Ureter (tissue), 1 donor: ENCODE data around the gene LIPC. TPM values are rescaled to one million over a fixed set of nuclear protein-coding genes. Genes with fewer than 3 reads are reported as not detected.

Experiments used
- DNase-seq: peaks from one replicate; pipeline ENCODE4 v3.0.0-alpha.2; 2020; ENCODE audit warnings: low spot score
- total RNA-seq: library from RNA; stranded (reverse); gene quantifications from one replicate; pipeline ENCODE4 v1.2.4, GENCODE V29; 2023
- donor health status: DM: yes; HTN: yes; CAD: no.

The LIPC gene
- total RNA-seq, 1 donor from 2014 or later = 10.5 TPM

DNA sequence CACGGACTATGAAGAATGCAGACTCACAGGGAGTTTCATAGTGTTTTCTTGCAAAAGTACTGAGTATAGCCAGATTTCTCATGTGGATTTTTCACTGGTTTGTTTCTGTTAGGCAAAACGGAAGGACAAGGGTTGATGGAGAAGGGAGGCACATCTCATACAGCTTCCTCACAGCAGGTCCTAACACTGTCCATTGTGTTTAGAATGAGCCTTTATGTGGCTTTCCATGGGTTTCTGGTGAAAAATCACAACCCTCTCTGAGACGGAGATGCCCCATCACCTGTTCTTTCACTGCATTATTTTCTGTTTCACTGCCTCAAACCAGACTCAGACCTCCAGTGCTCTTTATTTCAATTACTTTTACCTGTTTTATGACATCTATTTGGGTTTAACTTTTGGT, 25.0 kb upstream of the LIPC start:
- no peak for DNase-seq

- DNase-seq = no peak
These were observed 24.5 kb upstream of the LIPC start for GRCh38 chr15:58407236-58407775.

DNA sequence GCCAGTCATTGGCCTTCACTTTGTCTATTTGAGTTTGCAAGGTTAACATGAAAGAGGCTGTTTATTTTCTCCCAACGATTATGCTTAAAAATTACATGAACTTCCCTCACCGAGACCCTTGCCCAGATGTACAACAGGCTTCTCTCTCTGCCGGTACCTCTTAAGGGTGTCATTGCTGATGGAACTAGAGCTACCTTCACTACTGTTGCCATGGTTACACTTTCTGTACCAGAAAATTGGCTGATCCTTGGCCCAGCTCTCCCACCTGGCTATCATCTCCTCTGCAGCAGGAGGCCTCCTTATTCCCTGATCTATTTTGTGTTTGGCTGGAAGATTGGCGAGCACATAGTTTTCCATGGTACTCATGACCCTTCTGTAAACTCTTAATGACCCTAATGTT, 24.0 kb upstream of the LIPC start:
- no peak for DNase-seq

GRCh38 chr15:58409861-58410260, 21.9 kb upstream of the LIPC start:
- DNase-seq = no peak

- no peak for DNase-seq
These were observed 21.4 kb upstream of the LIPC start for GRCh38 chr15:58410353-58410752.

DNA sequence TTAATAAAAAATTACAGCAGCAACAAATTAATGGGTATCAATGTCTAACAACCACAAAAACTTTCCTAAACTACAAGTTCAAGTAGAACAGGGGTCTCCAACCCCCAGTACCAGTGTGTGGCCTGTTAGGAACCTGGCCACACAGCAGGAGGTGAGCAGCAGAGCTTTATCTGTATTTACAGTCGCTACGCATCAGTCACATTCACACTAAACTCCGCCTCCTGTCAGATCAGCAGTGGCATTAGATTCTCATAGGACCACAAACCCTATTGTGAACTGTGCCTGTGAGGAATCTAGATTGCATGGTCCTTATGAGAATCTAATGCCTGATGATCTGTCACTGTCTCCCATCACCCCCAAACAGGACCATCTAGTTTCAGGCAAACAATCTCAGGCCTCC, 18.5 kb upstream of the LIPC start:
- DNase-seq = no peak

GRCh38 chr15:58415636-58416035, 16.2 kb upstream of the LIPC start:
- DNase-seq = no peak

GRCh38 chr15:58416963-58417362, 14.8 kb upstream of the LIPC start:
- DNase-seq = no peak

DNA sequence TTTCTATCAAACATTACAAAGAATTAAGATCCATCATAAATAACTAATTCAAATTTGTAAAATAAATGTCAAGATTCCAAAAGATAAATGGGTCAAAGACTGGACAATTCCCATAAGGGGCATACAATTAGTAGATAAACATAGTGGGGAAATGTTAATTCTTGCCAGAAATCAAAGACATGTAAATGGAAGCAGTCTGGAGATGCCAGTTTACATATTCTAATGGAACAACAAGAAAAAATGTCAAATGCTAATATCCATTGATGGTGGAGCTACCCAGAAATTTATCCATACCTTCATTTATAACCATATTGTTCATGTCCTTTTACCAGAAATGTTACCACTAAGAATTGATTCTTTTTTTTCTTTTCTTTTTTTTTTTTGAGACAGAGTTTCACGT, 13.7 kb upstream of the LIPC start:
- no peak for DNase-seq

- no peak for DNase-seq
These were observed 11.8 kb upstream of the LIPC start for GRCh38 chr15:58419803-58420524.

DNA sequence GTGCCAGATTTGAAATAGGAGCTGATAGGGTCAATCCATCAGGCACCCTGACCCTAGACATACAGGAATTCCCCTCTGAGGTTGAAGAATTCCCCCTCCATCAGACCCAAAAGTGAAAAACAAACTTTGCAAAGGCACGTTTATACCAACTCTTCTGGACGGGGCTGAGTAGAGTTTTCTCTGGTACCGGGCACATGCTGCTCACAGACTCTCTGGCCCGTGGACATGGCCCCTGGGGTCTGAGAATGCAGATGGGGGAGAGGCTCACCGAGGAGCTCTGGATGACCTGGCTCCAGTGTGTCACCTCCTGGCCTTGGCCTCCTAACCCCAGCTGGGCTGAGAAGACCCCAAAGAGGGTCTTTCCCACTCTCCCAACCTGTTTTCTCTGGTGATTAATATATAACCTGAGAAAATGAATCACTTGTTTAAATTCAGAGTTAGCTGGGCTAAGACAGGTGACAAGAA, 11.2 kb upstream of the LIPC start:
- DNase-seq = no peak

DNA sequence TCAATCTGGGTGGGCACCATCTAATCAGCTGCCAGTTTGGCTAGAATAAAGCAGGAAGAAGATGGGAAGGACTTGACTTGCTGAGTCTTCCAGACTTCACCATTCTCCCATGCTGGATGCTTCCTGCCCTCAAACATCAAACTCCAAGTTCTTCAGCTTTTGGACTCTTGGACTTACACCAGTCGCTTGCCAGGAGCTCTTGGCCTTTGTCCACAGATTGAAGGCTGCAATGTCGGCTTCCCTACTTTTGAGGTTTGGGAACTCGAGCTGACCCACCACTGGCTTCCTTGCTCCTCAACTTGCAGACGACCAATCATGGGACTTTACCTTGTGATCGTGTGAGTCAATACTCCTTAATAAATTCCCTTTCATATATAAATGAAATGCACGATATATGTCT, 8.6 kb upstream of the LIPC start:
- no peak for DNase-seq

DNA sequence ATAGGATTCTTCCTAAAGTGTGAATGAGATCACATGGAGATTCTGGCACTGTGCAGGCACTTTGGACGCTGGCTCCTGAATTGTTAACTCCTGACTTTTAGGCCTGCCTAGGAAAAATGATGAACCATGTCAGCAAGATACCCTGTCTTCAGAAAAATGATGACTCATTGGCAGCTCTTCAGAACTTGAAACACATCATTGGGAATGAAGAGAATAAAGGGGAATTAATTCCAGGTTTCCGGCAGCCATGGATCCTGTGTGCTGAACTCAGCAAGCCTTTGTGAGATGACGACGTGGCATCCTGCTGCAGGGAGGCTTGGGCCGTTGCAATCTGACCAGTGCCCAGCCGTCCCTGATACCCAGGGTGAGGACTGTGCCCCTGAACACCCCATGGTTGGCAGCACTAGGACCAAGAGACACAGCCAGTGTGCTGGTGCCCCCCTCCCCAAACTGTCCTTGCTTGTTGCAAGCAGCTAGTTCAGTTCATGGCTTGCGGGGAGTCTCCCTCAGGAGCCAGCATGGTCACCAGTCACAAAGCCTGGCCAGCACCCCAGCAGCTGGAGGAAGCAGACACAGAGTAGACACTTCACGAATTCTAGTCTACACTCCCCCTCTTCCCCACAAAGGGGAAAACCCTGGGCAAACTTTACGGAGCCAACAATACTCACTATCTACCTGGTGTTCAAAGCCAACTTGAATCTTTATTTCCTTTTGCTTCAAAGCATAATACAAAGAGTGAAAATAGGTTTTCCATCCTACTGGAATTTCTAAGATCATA, 7.8 kb upstream of the LIPC start:
- DNase-seq = no peak

DNA sequence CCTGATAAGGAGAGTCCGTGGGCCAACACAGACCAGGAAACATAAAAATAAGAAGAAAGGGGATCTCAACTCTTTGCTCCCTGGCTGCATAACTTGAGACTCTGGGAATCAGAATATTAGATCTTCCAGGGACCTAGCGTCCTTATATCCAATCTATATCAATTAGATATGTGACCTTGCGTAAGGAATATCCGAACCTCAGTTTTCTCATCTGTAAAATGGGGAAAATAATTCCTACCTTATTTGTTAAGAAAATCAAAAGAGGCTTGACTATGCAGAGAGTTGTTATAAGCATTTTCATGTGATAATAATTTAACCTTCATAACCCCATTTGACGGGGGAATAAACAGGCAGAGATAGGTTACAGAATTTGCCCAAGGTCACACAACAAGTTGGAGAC, 7.1 kb upstream of the LIPC start:
- no peak for DNase-seq

- DNase-seq = no peak
These were observed 6.6 kb upstream of the LIPC start for GRCh38 chr15:58425185-58425584.

DNA sequence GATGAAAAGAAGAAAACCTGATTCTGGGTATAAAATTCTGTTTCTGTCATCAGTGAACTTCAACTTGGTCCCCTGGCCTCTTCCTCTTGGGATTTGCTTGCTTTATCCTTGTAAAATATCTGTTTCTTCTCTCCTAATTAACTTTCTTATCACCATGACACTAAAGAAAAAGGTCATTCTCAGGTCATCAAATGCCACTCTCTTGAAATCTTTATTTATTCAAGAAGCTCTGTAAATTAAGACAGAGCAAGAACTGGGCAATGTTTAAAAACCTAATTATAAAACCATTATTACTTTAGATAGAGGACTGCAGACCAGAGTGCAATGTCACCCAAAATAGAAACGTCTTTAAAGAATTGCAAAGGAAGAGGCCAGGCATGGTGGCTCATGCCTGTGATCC, 6.0 kb upstream of the LIPC start:
- no peak for DNase-seq

GRCh38 chr15:58426501-58426900, 5.3 kb upstream of the LIPC start:
- no peak for DNase-seq

- DNase-seq = no peak
These were observed 3.8 kb upstream of the LIPC start for GRCh38 chr15:58427987-58428386.

- DNase-seq = no peak
These were observed 1.5 kb upstream of the LIPC start for GRCh38 chr15:58430224-58430787.

DNA sequence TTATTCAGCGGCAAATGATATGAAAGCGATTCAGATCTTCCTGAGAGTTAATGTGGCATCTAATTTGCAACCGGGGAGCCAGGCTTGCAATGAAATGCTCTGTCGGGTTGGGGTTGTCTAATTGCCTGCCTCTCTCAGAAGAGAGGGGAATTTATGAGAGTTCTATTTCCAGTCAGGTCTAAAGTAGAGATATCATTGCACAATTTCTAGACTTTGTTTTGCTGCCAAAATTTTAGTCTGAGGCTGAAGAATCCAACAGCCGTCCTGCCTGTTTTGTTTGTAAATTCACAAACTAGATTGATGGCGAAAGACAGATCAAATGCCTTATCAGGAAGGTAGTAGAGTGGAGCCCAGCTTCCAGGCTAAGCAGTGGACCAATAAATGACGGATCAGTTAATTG, 610 bp downstream of the LIPC start:
- no peak for DNase-seq

- no peak for DNase-seq
These were observed 2.0 kb downstream of the LIPC start for GRCh38 chr15:58433597-58434333.

DNA sequence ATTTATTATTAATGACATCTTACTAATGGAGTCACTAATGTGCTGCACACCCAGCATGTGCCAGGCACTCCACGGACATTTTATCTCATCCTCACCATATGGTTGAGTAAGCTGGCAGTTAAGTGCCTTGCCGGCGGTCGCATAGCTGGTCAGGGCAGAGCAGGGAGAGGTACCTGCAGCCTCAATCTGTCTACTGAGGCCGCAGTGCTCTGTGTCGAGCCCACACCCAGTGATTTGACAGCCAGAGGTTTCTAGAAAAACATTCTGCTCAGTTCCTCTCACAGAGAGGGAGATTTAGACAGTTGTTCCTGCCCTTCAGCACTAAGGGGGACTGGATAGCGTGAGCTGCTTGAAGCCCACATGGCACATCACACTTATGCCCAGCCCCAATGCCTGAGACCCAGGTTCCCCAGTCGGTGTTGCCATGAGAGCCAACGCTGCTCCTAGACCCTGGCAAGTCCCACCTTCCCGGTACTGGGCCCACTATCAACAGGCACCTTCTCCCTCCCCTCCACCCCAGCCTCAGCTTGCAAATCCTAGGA, 2.6 kb downstream of the LIPC start:
- DNase-seq = no peak
